SIG-M5 treated with dmso at 0.1 percent for 504 hours (cell line): ENCODE measurements around the gene STK25.
"Not testable (repeated sequence)": the region's sequence is repeated elsewhere in the genome, so short reads cannot be mapped to it uniquely, and the experiment has no call there.

Experiments used
- DNase-seq: peaks from one replicate; lab custom pipeline; 2025; ENCODE audit not compliant: unreplicated experiment; lab: John Stamatoyannopoulos, UW

STK25 gene

DNA sequence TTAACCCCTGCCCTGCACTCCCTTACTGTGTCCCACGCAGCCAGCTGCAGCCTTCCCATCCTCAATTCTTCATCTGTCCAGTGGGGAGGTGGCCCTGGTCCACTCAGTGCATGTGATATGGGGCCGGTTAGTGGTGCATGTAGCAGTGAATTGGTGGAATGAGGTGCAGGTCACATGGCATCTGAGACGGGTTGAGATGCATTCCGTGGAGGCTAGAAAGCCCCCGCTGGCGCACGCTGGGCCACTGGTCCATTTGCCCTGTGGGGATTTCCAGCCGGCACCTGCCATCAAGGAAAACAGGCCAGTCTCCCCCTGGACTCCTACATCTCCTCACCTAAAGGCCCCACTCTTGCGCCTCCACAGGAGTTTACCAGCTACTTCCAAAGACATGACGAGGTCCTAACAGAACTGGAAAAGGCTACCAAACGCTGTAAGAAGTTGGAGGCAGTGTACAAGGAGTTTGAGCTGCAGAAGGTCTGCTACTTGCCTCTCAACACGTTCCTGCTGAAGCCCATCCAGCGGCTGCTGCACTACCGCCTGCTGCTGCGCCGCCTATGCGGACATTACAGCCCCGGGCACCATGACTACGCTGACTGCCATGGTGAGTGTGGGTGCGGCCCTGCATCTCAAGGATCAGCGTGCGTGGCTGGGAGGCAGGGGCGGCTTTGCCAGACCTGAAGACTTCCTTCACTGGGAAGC, 40.5 kb downstream of the STK25 start:
- no peak for DNase-seq

DNA sequence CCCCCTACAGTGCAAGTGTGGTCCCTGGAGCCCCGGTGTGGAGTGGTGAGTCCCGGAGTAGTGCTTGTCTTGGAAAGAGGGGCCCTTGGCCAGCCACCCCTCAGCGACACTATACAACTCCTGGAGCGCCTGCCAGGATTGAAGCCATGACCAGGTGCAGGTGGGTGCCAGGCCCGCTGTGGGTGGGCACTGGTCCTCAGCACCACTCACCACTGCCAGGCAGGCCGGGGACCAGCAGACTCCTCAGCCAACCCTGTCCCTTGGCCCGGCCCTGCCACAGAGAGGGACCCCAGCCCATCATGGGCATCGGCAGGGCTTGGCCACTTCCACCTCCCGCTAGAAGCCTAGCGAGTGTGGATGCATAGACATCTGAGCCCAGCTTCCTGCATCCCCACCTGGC, 42.2 kb downstream of the STK25 start:
- no peak for DNase-seq

DNA sequence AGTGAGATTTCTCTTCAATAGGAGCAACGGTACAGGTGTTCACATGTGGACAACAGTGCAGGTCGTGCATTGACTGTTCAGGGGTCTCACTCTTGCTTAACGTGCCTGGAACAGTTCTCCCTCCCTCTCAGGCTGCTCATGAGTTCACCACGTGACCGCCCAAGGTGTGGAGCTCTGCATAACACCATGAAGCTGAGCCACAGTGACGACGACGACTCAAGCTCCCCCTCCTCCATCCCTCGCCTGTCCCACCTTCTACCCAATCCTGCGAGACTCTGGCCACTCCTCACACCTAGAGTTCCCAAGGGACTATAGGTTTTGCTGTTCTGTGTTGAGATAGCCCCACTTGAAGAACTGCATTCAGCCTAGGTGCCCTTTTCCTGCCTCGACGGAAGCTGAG, 42.8 kb downstream of the STK25 start:
- no peak for DNase-seq

DNA sequence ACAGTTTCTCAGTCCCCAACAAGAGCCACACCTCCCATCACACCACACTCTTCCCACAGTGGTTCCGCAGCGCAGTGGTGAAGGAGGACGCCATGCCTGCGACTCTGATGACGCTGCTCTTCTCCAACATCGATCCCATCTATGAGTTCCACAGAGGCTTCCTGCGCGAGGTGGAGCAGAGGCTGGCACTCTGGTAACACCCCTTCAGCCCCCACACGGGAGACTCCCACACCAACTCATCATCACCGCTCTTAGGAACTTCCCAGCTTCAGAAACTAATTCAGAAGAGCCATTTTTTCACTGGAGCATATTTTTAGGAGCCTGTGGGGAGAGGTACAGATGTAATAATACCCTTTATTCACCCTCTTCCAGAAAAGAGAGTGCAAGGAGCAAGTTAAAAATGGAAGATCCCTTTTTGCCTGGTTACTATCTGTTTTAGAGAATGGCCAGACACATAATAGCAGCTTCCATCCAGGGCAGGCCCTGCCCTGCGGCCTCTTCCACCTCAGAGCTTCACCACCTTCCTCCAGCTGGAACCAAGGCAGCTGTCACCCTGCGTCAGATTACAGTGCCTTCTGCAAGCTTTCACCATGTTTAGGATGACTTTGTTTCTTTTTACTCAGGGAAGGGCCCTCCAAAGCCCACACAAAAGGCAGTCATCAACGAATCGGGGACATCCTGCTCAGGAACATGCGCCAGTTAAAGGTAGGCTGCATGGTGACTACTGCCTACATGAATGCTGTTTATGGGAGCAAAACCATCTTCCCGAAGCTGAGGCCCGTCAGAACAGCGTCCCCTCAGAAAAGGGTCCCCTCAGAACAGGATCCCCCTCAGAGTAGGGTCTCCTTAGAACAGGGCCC, 44.9 kb downstream of the STK25 start:
- DNase-seq = no peak

DNA sequence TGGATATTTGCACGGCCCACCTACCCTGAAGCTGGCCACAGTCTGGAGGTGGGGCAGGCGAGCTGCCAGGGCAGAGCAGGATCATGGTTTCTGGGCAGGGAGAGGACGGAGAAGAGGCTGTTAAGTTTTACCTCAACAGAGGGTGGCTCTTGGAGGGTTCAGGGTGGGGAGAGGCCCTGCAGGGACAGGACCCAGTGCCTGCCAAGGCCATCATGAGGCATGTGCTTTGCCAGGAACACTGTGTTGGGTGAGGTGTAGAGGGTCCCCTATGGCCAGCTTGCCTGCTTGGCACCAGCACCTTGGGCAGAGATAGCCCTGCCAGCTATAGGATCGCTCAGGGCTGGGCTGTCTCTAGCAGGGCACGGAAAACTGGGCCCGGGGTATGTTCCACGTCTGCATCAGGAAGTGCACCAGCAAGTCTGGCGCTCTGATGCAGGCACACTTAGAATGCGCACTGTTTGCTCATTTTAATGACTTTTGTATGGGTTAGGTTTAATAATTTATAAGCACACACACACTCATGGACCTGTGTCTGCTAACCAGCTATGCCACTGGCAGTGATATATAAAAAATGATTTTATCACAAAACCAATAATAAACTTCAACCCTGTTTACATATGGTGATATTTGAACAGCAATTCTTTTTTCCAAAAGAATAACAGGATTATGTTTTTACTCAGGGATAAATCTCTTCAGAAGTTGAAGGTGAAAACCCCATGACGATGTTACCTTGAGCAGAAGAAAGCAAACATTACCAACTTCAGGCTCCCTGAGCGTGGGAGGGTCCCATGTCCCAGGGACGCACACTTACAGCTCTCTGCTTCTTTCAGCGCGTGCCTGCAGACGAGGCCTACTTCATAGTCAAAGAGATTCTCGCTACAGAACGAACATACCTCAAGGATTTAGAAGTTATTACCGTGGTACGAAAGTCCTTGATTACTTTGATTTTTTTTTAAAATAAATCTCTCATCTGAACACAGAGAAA, 46.4 kb downstream of the STK25 start:
- no peak for DNase-seq

DNA sequence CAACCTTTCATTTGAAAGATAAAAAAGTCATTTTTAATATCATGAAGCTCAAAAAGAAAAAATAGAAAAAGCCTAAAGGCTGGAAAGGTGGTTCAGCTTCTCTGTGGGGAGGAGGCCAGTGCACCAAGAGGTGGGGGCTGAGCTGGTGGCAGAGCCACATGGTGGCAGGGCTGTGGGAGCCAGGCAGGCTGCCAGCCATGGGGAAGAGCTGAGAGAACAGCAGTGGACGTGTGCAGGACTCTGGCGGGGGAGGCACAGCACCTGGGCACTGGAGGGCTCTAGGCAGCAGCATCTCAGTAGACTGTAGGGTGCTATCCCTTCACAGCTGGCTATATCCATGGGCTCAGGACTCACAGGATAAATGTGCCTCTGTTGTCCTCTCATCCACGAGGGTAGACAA, 47.8 kb downstream of the STK25 start:
- no peak for DNase-seq

DNA sequence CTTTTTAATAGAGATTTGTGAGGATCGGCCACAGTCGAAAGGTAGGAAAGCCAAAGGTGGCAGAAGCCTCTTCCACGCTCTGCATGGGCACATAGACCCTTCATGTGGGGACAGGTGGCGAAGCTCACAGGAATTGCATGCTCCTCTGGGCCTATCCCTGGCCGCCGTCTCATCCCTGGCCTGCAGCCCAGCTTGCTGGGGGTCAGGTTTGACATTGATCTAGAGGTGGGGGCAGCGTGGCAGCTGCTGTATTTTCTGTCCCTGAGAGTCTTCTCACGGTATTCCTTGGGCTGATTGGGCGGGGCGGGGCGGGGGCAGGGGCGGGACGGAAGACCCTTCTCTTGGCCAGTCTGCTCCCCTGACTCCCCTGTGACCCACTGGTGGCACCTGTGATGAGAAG, 48.9 kb downstream of the STK25 start:
- DNase-seq = no peak

DNA sequence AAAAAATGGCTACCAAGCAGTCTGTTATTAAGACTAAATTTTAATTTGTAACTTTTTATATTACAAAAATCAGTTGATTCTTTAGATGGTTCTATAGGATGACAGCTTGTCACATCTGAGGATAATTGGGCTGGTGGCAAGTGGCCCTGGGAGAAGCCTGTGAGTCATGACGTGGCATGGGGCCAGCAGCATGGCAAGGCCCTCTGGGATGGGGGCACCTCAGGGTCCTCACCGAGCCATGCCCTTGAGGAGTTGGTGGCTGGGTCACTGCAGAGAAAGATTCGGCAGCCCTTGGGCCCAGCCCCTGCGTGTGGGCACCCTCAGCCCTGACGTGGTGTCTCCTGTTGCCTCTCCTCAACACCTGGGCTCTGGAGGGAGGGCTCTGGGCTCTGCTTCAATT, 49.7 kb downstream of the STK25 start:
- DNase-seq = no peak

DNA sequence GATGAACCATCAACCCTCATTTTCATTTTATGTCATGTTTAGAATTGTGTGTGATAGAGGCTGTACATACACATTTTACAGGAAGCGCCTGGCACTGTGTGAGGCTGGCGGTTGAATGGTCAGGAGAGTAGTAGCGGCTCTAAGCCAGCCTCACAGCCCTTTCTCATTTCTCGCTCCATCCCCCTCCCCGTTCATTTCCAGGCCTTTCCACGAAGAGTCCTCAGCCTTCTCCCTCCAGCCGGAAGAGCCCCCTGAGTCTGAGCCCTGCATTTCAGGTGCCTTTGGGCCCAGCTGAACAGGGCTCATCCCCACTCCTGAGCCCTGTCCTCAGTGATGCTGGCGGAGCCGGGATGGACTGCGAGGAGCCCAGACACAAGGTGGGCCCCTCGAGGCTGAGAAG, 51.8 kb downstream of the STK25 start:
- no peak for DNase-seq

DNA sequence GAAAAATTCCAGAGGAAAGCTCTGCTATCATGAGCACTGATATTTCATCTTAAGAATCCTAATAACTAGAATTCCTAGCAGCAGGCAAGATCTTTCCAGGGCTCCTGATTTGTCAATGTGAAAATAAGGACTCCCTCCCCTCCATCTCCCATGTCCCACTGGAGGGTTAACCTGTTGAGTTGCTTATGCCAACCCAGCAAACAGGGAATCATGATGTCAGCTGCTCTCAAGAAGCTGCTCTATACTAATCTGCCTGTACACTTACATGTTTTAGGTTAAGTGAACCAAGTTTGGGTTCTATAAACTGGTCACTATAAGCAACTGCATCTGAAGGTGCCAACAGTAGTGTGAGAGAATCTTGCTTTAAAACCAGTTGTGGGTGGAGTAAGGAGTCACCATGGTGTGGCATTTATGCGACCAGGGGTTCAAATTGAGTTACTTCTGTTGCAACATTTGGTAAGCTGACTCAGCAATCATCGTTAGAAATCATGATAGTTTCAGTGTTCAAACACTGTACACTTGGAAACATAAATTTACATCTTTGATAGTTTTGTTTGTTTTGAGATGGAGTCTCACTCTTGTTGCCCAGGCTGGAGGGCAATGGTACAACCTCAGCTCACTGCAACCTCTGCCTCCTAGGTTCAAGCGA, 53.4 kb downstream of the STK25 start:
- DNase-seq = no peak

DNA sequence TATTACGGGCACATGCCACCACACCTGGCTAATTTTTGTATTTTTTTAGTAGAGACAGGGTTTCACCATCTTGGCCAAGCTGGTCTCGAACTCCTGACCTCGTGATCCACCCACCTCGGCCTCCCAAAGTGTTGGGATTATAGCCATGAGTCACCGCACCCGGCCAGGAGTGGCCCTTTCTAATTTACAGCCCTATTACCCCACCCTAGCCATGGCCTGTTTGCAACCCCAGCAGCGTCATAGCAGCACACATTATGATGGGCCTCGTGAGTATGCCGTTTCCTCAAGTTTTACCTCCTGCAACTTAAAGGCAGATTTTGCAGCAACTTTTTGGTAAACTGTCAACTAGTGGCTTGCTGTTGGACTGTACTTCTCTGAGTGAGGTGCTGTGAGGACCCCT, 54.5 kb downstream of the STK25 start:
- not testable (repeated sequence) for DNase-seq

DNA sequence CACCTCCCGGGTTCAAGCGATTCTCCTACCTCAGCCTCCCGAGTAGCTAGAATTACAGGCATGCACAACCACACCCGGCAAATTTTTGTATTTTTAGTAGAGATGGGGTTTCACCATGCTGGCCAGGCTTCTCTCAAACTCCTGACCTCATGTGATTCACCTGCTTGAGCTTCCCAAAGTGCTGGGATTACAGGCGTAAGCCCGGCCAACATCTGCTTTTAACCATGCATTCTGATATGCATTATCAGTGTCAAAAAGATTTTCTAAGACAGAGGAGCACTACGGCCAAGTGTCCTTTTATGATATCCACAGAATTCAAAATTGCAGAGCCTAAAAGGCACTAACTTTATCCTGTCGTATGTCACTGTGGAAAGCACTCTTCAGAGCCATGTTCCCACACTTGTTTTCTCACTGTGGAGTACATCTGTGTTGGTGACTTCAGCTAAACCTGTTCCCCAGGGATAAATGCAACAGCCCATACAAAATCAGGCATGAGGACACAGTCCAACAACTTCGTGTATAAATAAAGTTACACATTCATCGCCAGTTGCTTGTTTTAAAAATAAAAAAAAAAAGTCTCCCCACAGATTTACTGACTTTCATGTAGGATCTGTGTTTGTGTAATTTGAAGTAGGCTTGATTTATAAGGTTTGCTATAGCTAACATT, 56.4 kb downstream of the STK25 start:
- no peak for DNase-seq

DNA sequence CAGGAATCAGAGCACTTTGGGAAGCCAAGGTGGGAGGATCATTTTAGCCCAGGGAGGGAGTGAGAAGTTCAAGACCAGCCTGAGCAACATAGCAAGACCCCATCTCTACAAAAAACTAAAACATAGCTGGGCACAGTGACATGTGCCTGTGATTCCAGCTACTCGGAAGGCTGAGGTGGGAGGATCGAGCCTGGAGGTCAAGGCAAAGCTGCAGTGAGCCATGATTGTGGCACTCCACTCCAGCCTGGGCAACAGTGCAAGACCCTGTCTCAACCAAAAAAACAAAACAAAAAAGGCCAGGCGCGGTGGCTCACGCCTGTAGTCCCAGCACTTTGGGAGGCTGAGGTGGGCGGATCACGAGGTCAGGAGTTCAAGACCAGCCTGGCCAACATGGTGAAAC, 58.3 kb downstream of the STK25 start:
- DNase-seq = not testable (repeated sequence)

DNA sequence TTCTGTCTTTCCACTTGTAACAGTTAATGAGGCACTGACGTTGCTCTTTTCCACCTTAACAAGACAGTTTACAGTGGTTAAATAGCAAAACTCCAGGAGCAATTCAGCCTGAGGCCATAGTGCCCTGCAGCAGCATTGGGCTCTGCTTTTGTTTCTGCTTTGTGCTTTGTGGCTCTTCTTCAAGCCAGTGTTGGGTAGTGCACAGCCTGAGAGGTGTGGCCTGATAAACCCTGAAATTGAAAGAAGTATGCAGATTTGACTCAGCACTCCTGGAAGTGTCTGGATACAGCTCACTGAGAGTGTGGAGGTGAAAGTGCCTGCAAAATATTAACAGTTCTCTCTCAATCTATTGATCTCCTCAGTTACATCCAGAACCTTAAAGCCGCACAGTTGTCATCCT, 63.0 kb downstream of the STK25 start:
- DNase-seq = no peak

DNA sequence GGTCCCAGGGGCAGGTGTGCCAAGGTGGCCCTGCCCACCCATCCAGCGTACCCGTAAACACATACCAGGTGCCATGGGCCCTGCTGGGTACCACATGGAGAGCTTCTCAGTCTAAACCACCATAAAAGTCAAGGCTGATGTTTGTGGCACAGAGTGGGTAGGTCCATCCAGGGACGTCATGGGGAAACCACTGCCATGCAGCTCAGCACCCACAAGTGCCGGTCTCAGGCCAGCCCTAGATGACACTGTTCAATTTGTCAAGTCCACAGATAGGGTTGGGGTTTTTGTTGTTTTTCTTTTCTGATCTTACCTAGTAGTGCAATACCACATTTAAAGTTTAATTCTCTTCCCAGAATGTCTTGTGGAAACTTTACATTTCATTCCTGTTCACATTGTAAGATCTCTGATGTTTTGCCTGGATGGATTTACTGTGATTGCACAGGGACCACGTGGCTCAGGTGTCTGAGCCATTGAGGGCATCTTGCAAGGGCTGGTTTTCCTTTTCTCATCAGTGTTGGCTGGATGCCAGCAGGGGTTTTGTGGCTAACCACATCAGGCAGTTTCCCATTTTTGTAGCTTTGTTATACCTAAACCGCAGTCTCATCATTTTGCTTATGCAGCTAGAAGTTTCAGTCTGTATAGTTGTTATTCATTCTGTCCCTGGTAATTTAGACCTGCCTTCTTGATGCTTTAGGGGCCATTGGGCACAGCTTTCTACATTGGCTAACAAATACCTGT, 64.7 kb downstream of the STK25 start:
- DNase-seq = peak; percentile 85
